Stimulated activated naive B cell treated with anti-CD40 and anti-IgM and Interleukin-4, amounts not matched to agents 10 μg/mL and 1 μg/mL and 100 μg/mL, for 72 hours (primary cell): ENCODE results near the gene TIGIT.
A peak's percentile ranks its signal among the peaks of the same experiment; 100 is the strongest.

ENCODE experiments used
- ATAC-seq, 2 donors: fragments of 150-1000 bp; cut with Tn5 transposase; replicated peaks; 2 replicates each; pipeline ENCODE4 v1.10.0; 2021; ENCODE audit warnings: moderate library complexity in 1 of 2
- DNase-seq: peaks from one replicate; pipeline ENCODE4 v3.0.0; 2021
- H3K27ac Mint-ChIP-seq: one replicate; pipeline ENCODE4 v1.8.0; 2022; ENCODE audit warnings: mild to moderate bottlenecking, mixed read lengths
- H3K27me3 Mint-ChIP-seq, 2 donors: one replicate each; pipeline ENCODE4 v1.8.0; 2022; ENCODE audit warnings: mixed read lengths in 2 of 2
- H3K36me3 Mint-ChIP-seq, 2 donors: one replicate each; pipeline ENCODE4 v1.8.0; 2022; ENCODE audit warnings: mixed read lengths in 2 of 2, mild to moderate bottlenecking in 1 of 2
- H3K4me1 Mint-ChIP-seq, 2 donors: one replicate each; pipeline ENCODE4 v1.8.0; 2022; ENCODE audit warnings: mixed read lengths in 2 of 2, mild to moderate bottlenecking in 1 of 2
- H3K4me3 Mint-ChIP-seq, 2 donors: one replicate each; pipeline ENCODE4 v1.8.0; 2022; ENCODE audit warnings: mild to moderate bottlenecking in 2 of 2, mixed read lengths in 2 of 2, moderate library complexity in 1 of 2
- H3K9me3 Mint-ChIP-seq, 2 donors: one replicate each; pipeline ENCODE4 v1.8.0; 2022; ENCODE audit warnings: mixed read lengths in 2 of 2, mild to moderate bottlenecking in 1 of 2

Gene TIGIT

GRCh38 chr3:114327665-114328064 is 33.8 kb downstream of the TIGIT start:
- Mint-ChIP-seq H3K4me1 (peaks cover 20 to 75% of the 10 kb centered on the region in 2 donors), H3K27me3 (no peaks in the 10 kb centered on the region), H3K9me3 (peaks cover 0 to 2% of the 10 kb centered on the region in 2 donors), H3K36me3 (peaks cover 0 to 10% of the 10 kb centered on the region in 2 donors), H3K4me3 (peak overlapping the region; percentile 39 to 46), H3K27ac (peak overlapping the region; percentile 89)
- DNase-seq (no peak), ATAC-seq (peak; percentile 58 to 71)

GRCh38 chr3:114328345-114328744 is 34.5 kb downstream of the TIGIT start:
- DNase-seq (no peak), ATAC-seq (peak; percentile 62 to 63)
- H3K4me1 Mint-ChIP-seq = peaks cover 22 to 76% of the 10 kb centered on the region in 2 donors
- no peaks in the 10 kb centered on the region for H3K27me3 Mint-ChIP-seq
- H3K27ac Mint-ChIP-seq = peak overlapping the region; percentile 89
- H3K4me3 Mint-ChIP-seq = peak overlapping the region; percentile 47 to 65
- H3K36me3 Mint-ChIP-seq = peaks cover 0 to 10% of the 10 kb centered on the region in 2 donors
- peaks cover 0 to 2% of the 10 kb centered on the region in 2 donors for H3K9me3 Mint-ChIP-seq

GRCh38 chr3:114329823-114330222 is 36.0 kb downstream of the TIGIT start:
- ATAC-seq = no peak
- no peak for DNase-seq
- peaks cover 0 to 2% of the 10 kb centered on the region in 2 donors for H3K9me3 Mint-ChIP-seq
- H3K4me1 Mint-ChIP-seq = peaks cover 18 to 73% of the 10 kb centered on the region in 2 donors
- no peaks in the 10 kb centered on the region for H3K27me3 Mint-ChIP-seq
- H3K27ac Mint-ChIP-seq = no peak overlapping the region
- no peak overlapping the region for H3K4me3 Mint-ChIP-seq
- H3K36me3 Mint-ChIP-seq = peaks cover 0 to 15% of the 10 kb centered on the region in 2 donors

GRCh38 chr3:114331007-114331406 is 37.2 kb downstream of the TIGIT start:
- ATAC-seq = no peak

GRCh38 chr3:114331710-114332109 is 37.9 kb downstream of the TIGIT start:
- no peak overlapping the region for H3K4me3 Mint-ChIP-seq

More at GRCh38 chr3:114331007-114331406, 37.2 kb downstream of the TIGIT start:
- no peak overlapping the region for H3K4me3 Mint-ChIP-seq
- peak overlapping the region; percentile 31 for H3K27ac Mint-ChIP-seq
- H3K36me3 Mint-ChIP-seq = peaks cover 0 to 15% of the 10 kb centered on the region in 2 donors
- H3K4me1 Mint-ChIP-seq = peaks cover 18 to 69% of the 10 kb centered on the region in 2 donors
- peaks cover 0 to 2% of the 10 kb centered on the region in 2 donors for H3K9me3 Mint-ChIP-seq
- DNase-seq = no peak
- H3K27me3 Mint-ChIP-seq = no peaks in the 10 kb centered on the region

GRCh38 chr3:114332342-114333179 is 38.7 kb downstream of the TIGIT start:
- peak overlapping the region; percentile 81 for H3K27ac Mint-ChIP-seq
- peak overlapping the region; percentile 21 to 48 for H3K4me3 Mint-ChIP-seq
- ATAC-seq (peak; percentile 66 to 70), DNase-seq (no peak)
- H3K4me1 Mint-ChIP-seq = peaks cover 18 to 66% of the 10 kb centered on the region in 2 donors
- peaks cover 0 to 19% of the 10 kb centered on the region in 2 donors for H3K36me3 Mint-ChIP-seq
- H3K27me3 Mint-ChIP-seq = no peaks in the 10 kb centered on the region
- H3K9me3 Mint-ChIP-seq = peaks cover 0 to 2% of the 10 kb centered on the region in 2 donors

More at GRCh38 chr3:114331710-114332109, 37.9 kb downstream of the TIGIT start:
- ATAC-seq (no peak), DNase-seq (no peak)
- H3K4me1 Mint-ChIP-seq = peaks cover 18 to 70% of the 10 kb centered on the region in 2 donors
- H3K27ac Mint-ChIP-seq = peak overlapping the region; percentile 81
- H3K36me3 Mint-ChIP-seq = peaks cover 0 to 16% of the 10 kb centered on the region in 2 donors
- H3K9me3 Mint-ChIP-seq = peaks cover 0 to 2% of the 10 kb centered on the region in 2 donors
- no peaks in the 10 kb centered on the region for H3K27me3 Mint-ChIP-seq

GRCh38 chr3:114333180-114333922 is 39.5 kb downstream of the TIGIT start:
- ATAC-seq (no peak), DNase-seq (no peak)
- H3K36me3 Mint-ChIP-seq = peaks cover 2 to 23% of the 10 kb centered on the region in 2 donors
- H3K4me3 Mint-ChIP-seq = no peak overlapping the region
- peaks cover 0 to 2% of the 10 kb centered on the region in 2 donors for H3K9me3 Mint-ChIP-seq
- H3K27me3 Mint-ChIP-seq = no peaks in the 10 kb centered on the region
- H3K4me1 Mint-ChIP-seq = peaks cover 15 to 59% of the 10 kb centered on the region in 2 donors
- peak overlapping the region; percentile 56 for H3K27ac Mint-ChIP-seq

GRCh38 chr3:114333923-114334240 is 40.1 kb downstream of the TIGIT start:
- Mint-ChIP-seq H3K9me3 (peaks cover 0 to 1% of the 10 kb centered on the region in 2 donors), H3K4me1 (peaks cover 11 to 54% of the 10 kb centered on the region in 2 donors), H3K4me3 (no peak overlapping the region), H3K27ac (peak overlapping the region; percentile 25), H3K36me3 (peaks cover 2 to 27% of the 10 kb centered on the region in 2 donors), H3K27me3 (no peaks in the 10 kb centered on the region)
- DNase-seq = no peak
- no peak for ATAC-seq

- ATAC-seq = no peak
- no peak for DNase-seq
- Mint-ChIP-seq H3K27ac (peak overlapping the region; percentile 47), H3K9me3 (no peaks in the 10 kb centered on the region), H3K4me3 (no peak overlapping the region), H3K4me1 (peaks cover 9 to 44% of the 10 kb centered on the region in 2 donors), H3K36me3 (peaks cover 2 to 26% of the 10 kb centered on the region in 2 donors), H3K27me3 (no peaks in the 10 kb centered on the region)
These were observed 42.4 kb downstream of the TIGIT start for GRCh38 chr3:114336122-114336697.

GRCh38 chr3:114336857-114337256 is 43.0 kb downstream of the TIGIT start:
- ATAC-seq = no peak
- Mint-ChIP-seq H3K9me3 (no peaks in the 10 kb centered on the region), H3K27me3 (no peaks in the 10 kb centered on the region)

GRCh38 chr3:114338651-114339357 is 45.0 kb downstream of the TIGIT start:
- Mint-ChIP-seq H3K4me1 (peaks cover 6 to 32% of the 10 kb centered on the region in 2 donors), H3K9me3 (no peaks in the 10 kb centered on the region), H3K4me3 (no peak overlapping the region), H3K36me3 (peaks cover 5 to 21% of the 10 kb centered on the region in 2 donors), H3K27me3 (no peaks in the 10 kb centered on the region), H3K27ac (no peak overlapping the region)
- ATAC-seq (no peak), DNase-seq (no peak)

More at GRCh38 chr3:114336857-114337256, 43.0 kb downstream of the TIGIT start:
- H3K36me3 Mint-ChIP-seq = peaks cover 2 to 26% of the 10 kb centered on the region in 2 donors
- H3K4me3 Mint-ChIP-seq = no peak overlapping the region
- H3K27ac Mint-ChIP-seq = no peak overlapping the region
- peaks cover 9 to 44% of the 10 kb centered on the region in 2 donors for H3K4me1 Mint-ChIP-seq
- DNase-seq = no peak

- Mint-ChIP-seq H3K4me3 (no peak overlapping the region), H3K9me3 (no peaks in the 10 kb centered on the region), H3K36me3 (peaks cover 6 to 10% of the 10 kb centered on the region in 2 donors), H3K27ac (no peak overlapping the region), H3K27me3 (no peaks in the 10 kb centered on the region), H3K4me1 (peaks cover 5 to 16% of the 10 kb centered on the region in 2 donors)
- ATAC-seq (no peak), DNase-seq (no peak)
These were observed 50.7 kb downstream of the TIGIT start for GRCh38 chr3:114344492-114344891.

- Mint-ChIP-seq H3K4me1 (peaks cover 3 to 9% of the 10 kb centered on the region in 2 donors), H3K36me3 (peaks cover 4 to 33% of the 10 kb centered on the region in 2 donors), H3K27me3 (no peaks in the 10 kb centered on the region), H3K4me3 (no peak overlapping the region), H3K27ac (no peak overlapping the region), H3K9me3 (no peaks in the 10 kb centered on the region)
- no peak for DNase-seq
- no peak for ATAC-seq
These were observed 56.4 kb downstream of the TIGIT start for GRCh38 chr3:114350271-114350670.
